C4-2B (cell line): Measurements from ENCODE around the gene HSF5.
A peak's percentile ranks its signal among the peaks of the same experiment; 100 is the strongest.
"Not testable (repeated sequence)": the region's sequence is repeated elsewhere in the genome, so short reads cannot be mapped to it uniquely, and the experiment has no call there.

Experiments
- H3K27ac ChIP-seq: fragments of 450-650 bp; 2 replicates; pipeline ENCODE4 v1.5.1; 2017
- CTCF ChIP-seq: fragments of 450-650 bp; conservative IDR thresholded peaks from 2 replicates; pipeline ENCODE4 v1.5.1; 2017; ENCODE audit warnings: mild to moderate bottlenecking
- ZFX ChIP-seq: fragments of 450-650 bp; IDR thresholded peaks from 2 replicates; pipeline ENCODE4 v1.6.1; 2017

HSF5 gene

DNA sequence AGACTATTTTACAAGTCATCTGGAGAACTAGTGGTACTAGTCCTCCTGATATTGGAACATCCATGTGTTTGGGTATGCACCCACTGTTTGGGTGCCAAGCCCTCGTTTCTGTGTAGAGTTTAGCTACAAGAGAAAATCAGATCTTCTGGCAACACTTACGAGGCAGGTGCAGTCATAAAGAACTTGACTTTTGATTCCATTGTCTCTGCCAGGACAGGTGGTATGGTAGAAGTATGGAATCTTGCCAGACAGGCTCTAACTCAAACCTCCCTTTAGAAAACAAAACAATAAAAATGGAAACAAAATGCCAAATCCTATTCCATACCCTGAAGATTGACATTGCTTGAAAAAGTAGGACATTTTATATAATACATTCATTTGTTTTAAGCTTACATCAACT is 86.9 kb downstream of the HSF5 start:
- TF ChIP-seq CTCF (no peak), ZFX (no peak)
- no peak overlapping the region for H3K27ac ChIP-seq

- H3K27ac ChIP-seq = no peak overlapping the region
- TF ChIP-seq CTCF = no peak
- TF ChIP-seq ZFX = no peak
Observed at GRCh38 chr17:58400826-58401225, 87.4 kb downstream of the HSF5 start.

- no peak for TF ChIP-seq CTCF
- no peak for TF ChIP-seq ZFX
- peak overlapping the region; percentile 38; the same call in 1 of the 2 replicates for H3K27ac ChIP-seq
Observed at GRCh38 chr17:58399974-58400373, 88.2 kb downstream of the HSF5 start.

DNA sequence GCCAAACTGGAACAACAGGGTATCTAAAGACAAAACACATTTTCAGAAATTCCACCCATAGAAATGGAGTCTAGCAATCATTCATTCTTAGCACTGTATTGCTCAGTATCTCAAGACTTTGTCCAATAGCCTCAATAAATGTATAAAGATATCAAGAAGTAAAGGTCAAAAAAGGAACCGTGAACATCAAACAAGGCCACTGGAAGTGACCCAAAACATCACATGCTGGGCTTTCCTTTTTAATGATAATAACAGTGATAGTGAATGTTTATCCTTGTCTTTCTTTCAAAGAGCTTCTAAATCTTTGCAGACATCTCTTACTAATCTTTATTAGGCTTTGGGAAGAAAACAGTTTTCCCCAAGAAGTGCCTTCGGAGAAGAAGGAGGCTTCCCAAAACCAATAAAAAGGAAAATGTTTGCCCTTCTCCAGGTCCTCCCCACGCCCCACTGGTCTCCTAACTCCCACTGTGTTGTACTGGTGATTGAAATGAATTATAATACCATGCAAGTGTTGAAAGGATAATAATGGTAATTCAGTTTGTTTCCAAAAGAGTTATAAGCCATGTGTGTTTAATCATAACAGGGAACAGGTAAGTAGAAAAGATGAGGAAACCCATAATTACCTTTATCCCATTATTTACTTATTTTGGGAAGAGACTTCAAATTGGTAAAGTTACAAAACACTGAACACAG is 89.5 kb downstream of the HSF5 start:
- H3K27ac ChIP-seq = no peak overlapping the region
- TF ChIP-seq ZFX (no peak), CTCF (no peak)

- not testable (repeated sequence) for H3K27ac ChIP-seq
Observed at GRCh38 chr17:58397421-58397820, 90.8 kb downstream of the HSF5 start.

- no peak overlapping the region for H3K27ac ChIP-seq
- no peak for TF ChIP-seq ZFX
- no peak for TF ChIP-seq CTCF
Observed at GRCh38 chr17:58396173-58396572, 92.0 kb downstream of the HSF5 start.

DNA sequence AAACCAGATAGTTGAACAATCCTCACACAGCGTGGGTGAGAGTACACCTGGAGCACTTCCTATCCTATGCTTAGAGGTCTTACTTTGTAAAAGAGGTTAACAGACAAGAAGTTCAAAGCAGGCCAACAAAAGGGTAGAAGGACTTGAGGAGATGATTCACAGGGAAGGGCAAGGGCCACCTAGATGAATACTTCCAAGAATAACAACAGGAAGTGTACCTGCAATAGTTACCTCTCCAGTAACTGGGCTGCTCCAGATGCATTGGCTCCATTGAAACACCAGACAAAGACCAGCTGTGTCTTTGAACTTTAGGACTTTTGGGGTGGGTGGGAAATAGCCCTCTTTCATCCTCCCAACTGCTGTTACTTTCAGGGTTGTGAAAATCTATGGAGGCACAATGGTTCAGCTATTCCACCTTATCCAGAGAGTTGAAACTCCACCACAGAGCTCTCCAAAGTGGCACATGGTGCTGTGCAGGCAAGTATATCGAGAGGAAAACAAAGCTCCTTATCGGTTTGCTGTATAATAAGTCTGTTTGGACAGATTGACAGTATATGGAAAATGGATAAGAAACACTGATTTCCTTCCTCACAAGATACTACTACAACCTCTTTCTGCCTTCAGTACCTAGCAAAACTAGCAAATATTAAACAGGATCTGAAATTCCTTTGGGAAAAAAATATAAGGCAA is 93.5 kb downstream of the HSF5 start:
- no peak for TF ChIP-seq ZFX
- TF ChIP-seq CTCF = no peak
- H3K27ac ChIP-seq = no peak overlapping the region
